ENCODE data around the gene NEXMIF. TPM values are rescaled to one million over a fixed set of nuclear protein-coding genes. Genes with fewer than 3 reads are reported as not detected.
"Not testable (repeated sequence)": the region's sequence is repeated elsewhere in the genome, so short reads cannot be mapped to it uniquely, and the experiment has no call there.

Gene NEXMIF
- total and polyA plus RNA-seq, 2 of the 8 experiments (the other 6 are each of a cell fraction or from before 2014, with no cell fraction given): 0.18 to 0.73 TPM

GRCh38 chrX:74882383-74882782 is 42.9 kb downstream of the NEXMIF start:
- H3K79me1 ChIP-seq (ENCODE audit: low read depth, low read length); H4K5ac ChIP-seq (ENCODE audit: insufficient read length, low read depth, low read length); POLR2A ChIA-PET (ENCODE audit: partially characterized antibody); H3K27me3 ChIP-seq (replicated peaks in 1 of 4; ENCODE audit: control insufficient read depth in 3 of 4, extremely low read depth in 1 of 4, insufficient read depth in 3 of 4, low read length in 3 of 4); H3K4me2 ChIP-seq (ENCODE audit: insufficient read depth in 1 of 2, low read depth in 2 of 2, low read length in 2 of 2); H3K4me1 ChIP-seq (replicated peaks in 1 of 4; ENCODE audit: control insufficient read depth in 3 of 4, insufficient read depth in 4 of 4, low read length in 3 of 4); FAIRE-seq; H3K23ac ChIP-seq (ENCODE audit: insufficient read length); H3K36me3 ChIP-seq (ENCODE audit: control insufficient read depth in 2 of 4, insufficient read depth in 4 of 4, low read length in 3 of 4); H4K91ac ChIP-seq (replicated peaks; ENCODE audit: insufficient read length, low read length); H2BK12ac ChIP-seq (ENCODE audit: low read depth, low read length); H3K79me2 ChIP-seq (ENCODE audit: control insufficient read depth in 1 of 2, insufficient read depth in 2 of 2, low read length in 2 of 2); H3K4me3 ChIP-seq (ENCODE audit: extremely low read depth in 1 of 4, insufficient read depth in 2 of 4, low read depth in 3 of 4, low read length in 4 of 4); H3K27ac ChIP-seq (ENCODE audit: low read depth, low read length); H2AK5ac ChIP-seq (ENCODE audit: low read depth, low read length); H3K14ac ChIP-seq (ENCODE audit: insufficient read length); H3K18ac ChIP-seq (ENCODE audit: extremely low read depth, low read length); H2BK15ac ChIP-seq (ENCODE audit: low read length); H4K8ac ChIP-seq (ENCODE audit: extremely low read depth, insufficient read depth, low read length); H4K20me1 ChIP-seq (replicated peaks in 1 of 2; ENCODE audit: control insufficient read depth in 1 of 2, insufficient read depth in 2 of 2, low read length in 2 of 2); H2BK120ac ChIP-seq (replicated peaks; ENCODE audit: low read depth, low read length); H3K4ac ChIP-seq (replicated peaks; ENCODE audit: insufficient read length, low read depth, low read length); H3K23me2 ChIP-seq (ENCODE audit: low read depth, low read length); CTCF ChIA-PET (ENCODE audit: partially characterized antibody); DNase-seq (ENCODE audit: low read depth in 1 of 2, low spot score in 2 of 2); H2AFZ ChIP-seq (ENCODE audit: low read length); H2BK20ac ChIP-seq (ENCODE audit: low read length); H2BK5ac ChIP-seq (ENCODE audit: low read depth, low read length); H3K9ac ChIP-seq (replicated peaks in 1 of 4; ENCODE audit: extremely low read depth in 1 of 4, low read depth in 3 of 4, low read length in 3 of 4); H3K56ac ChIP-seq (replicated peaks; ENCODE audit: insufficient read length, low read depth, low read length): not testable (repeated sequence)
- 93% methylated on average over 7 of the region's 9 CpGs; no CpG with 5 or more reads in 1 of the 2 experiments for WGBS, 2 experiments (ENCODE audit: extremely low coverage in 1 of 2, insufficient coverage in 1 of 2, insufficient read length in 1 of 2, insufficient replicate concordance in 2 of 2, low coverage in 1 of 2, low lambda C conversion rate in 2 of 2, missing lambda C conversion rate in 1 of 2)
- H3K9me3 ChIP-seq (ENCODE audit: insufficient read depth in 2 of 2, low read depth in 1 of 2, low read length in 1 of 2): peaks cover 4 to 28% of the 10 kb centered on the region in 2 experiments; a peak in 2 of 4 replicates
